Activated CD4-positive, alpha-beta T cell treated with anti-CD3 and anti-CD28 coated beads for 24 hours (primary cell): ENCODE measurements around the gene XPR1.

Source experiments
- DNase-seq, 2 donors: peaks; one replicate each; pipeline ENCODE4 v3.0.0-alpha.2; 2020; ENCODE audit warnings: low read depth in 2 of 2

Gene XPR1

GRCh38 chr1:180916771-180917170 is 284.9 kb downstream of the XPR1 start:
- no peak for DNase-seq

DNA sequence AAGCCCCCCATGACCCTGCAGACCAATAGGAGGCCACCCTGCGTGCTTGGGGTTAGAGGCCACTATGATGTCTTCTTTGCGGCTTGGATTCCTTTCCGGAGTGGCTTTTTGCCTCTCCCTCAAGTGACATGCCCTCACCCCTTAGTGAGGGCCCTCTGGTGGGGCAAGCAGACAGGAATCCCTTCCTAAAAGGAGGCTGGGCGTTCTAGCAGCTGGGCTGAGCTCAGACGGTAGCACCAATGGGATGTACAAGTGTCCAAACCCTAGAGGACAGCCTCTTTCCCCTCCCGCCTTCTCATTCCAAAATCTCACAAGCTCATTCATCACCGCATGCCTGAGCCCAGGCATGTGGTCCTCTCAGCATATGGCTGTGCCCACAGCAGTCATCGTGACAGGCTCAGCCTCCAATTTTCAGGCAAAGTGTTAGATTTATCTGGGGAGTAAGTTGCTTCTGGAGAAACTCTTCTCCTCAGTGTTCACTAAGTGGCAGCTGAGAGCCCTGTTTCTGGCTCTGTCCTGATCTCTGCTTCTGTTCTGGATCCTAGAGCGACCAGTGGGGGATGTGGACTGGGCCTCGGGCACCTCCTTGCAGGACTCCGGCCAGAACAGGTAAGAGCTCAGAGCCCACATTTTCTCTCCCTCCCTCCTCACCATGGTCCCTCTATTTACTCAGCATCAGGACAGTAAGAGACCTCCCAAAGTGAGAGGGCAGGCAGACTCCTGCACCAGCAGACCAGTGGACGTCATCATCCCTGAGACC is 285.7 kb downstream of the XPR1 start:
- DNase-seq: no peak

DNA sequence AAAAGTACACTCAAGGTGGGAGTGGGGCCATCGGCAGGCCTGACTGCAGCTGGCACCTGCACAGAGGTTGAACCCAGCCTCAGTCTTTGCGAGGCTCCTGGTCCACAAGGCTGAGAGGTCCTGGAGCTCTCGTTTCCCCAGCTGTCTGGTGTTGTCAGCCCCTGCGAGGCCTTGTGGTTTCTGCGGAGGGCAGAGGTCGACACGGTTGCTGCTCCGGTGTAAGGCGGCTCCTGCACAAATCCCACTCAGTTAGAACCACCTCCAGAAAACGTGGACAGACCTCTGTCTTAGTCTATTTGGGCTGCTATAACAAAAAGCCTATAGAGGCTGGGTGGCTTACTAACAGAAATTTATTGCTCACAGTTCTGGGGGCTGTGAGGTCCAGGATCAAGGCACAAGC is 286.7 kb downstream of the XPR1 start:
- DNase-seq: no peak

DNA sequence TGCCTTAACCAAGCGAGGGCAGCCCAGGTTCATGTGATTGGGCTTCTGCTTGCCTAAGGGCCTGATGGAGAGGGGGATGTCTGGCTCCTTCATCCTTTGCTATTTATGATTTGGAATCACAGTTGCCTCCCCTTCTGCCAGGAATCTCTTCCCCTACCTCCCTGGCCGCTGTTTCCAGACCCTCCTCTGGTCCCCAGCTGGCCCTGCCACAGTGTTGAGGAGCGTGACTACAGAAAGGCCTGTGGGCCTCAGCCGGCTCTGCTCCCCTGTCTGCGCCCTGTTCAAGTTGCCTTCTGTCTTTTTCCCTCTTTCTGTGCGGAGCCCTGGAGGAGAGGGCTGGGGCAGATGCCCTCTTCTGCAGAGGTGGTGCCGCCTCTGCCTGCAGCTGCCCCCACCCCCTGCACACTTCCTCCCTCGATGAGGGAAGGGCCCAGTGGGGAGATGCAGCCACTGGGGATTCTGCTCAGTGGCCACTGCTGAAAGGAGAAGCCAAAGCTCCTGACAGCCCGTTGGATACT is 287.4 kb downstream of the XPR1 start:
- no peak for DNase-seq

DNA sequence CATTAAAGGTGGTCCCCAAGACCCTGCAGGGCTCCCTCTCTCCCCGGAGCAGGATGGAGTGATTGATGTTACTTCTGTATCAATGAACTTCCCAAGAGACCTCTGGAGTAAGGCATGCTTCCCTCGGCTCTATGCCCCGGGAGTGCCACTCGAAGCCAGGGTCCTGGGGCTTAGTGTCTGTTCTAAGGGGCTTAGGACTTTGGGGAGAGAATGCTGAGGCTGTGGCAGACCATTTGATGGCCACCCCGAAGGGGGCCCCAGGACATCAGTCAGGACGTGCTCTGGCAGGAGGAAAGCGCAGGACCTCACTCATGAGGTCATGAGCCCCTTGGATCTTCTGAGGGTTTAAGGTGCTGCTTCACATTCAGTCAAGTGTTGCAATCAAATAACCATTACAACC is 288.4 kb downstream of the XPR1 start:
- DNase-seq: no peak

- DNase-seq: no peak
These were observed 288.9 kb downstream of the XPR1 start for GRCh38 chr1:180920702-180921101.

DNA sequence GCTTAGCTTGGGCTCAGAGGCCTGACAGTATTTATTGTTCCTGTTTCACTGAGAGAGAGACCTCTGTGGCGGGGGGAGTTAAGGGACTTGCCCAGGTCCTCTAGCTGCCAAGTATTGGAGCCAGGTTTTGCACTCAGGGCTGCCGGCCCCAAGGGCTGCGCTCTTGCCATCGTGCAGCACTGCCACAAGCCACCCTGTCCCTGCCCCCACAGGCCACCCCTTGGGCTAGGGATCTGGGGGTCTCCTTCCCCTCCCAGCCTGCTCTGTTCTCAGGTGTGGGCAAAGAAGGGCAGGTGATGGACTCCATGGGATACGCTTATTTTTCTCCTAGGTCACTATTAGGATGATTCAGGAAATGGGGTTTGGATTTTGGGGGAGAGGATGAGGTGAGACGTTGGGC is 289.6 kb downstream of the XPR1 start:
- no peak for DNase-seq

DNA sequence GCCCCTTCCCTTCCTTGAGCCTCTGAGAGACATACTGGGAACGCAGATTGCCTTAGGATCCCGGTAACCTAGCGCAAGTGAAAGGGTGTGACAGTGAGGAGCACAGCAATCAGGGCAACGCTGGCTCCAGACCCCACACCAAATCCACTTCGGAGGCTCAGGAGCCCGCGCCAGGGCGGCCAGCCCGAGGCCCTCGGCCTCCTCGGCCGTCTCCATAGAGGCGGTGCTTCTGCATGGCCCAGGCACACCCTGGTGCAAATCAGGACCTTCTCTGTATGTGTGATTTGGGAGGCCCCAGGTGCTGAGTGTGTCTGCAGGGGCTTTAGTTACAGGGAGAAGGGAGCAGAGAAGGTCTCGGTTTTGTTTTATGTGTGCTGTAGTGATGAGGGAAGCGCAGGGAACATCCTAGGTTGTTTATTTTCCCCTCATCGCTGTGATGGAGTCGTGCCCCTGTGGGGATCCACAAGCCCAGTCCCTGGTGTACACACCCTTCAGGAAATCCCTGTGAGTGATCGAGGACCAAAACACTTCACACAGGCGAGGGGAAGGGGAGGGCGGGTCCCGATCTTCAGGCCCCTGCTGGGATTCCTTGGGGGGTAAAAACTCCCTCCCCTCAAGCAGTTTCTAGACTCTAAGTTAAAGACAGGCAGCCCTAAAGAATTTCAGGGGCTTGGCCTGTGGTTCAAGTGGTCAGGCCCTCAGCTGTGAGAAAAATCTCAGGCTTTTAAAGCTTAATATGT is 290.2 kb downstream of the XPR1 start:
- no peak for DNase-seq

GRCh38 chr1:180922631-180923015 is 290.8 kb downstream of the XPR1 start:
- DNase-seq: no peak

- no peak for DNase-seq
These were observed 291.4 kb downstream of the XPR1 start for GRCh38 chr1:180923021-180923841.

DNA sequence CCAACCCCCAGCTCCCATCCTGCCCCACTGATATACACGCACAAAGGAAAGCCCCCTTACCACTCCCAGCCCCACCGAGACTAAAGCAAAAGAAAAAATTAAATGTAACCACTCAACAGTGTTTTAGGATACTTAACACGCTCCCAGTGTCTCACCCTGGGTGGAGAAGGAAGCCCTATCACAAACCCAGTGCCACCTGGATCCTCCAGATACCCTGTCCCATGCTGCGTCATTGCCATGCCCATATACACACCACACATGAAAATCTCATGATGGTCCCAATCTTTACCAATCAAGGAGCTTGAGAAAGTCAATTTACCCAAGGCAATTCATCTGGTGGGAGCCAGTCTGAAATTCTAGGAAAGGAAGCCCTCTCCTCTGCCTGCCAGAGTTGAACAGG is 292.1 kb downstream of the XPR1 start:
- no peak for DNase-seq

DNA sequence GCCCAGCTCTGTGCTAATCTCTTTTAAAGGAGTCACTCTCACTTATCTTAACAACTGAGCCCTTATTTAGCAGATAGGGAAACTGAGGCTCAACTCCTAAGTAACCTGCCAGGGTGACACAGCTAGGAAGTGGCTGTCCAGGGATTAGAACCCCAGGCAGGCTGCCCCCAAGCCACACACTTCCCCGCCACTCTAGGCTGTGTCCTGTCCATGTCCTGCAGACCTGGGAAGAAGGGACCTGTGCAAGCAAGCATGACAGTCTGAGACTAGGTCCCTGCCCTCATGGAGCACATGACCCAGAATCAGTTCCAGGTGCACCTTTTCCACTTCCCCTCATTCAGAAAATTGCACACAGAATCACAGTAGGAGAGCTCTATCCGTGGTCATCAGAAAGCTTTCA is 293.1 kb downstream of the XPR1 start:
- no peak for DNase-seq

- no peak for DNase-seq
These were observed 293.7 kb downstream of the XPR1 start for GRCh38 chr1:180925471-180926051.

DNA sequence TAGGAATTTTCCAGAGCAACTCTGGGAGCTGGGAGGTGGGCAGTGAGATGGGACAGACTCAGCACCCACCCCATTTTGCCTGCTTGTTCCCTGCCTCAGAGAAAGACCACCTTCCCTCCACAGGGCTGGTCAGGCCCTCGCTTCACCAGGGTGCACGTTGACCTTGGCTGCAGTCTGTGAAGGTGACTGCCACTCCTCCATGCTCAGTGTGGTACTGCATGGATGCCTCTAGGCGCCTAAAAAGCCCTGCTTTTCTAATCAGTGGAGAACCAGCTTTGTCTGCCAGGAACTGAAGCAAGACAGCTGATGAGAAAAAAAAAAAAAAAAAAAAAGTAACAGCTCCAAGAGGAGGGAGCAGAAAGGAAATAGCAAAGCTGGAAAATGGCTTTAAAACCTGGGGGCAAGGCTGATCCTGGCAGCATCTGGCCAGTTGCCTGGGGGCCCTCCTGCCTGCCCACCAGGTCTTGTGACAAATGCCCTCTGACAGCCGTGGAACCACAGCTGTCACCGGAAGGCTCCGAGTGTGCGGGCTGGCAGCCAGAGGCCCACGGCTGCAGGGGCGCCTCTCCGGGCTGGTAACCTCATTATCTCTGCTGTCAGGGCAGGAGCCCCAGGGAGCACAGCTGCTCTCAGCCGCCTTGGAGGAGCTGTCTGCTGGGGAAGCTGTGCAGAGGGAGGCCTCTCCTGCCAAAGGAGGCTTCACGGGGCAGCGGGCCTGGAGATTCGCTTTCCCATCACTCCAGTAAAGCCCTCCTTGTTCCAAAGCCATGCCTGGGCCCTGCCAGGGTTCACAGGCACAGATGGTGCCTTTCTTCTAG is 294.6 kb downstream of the XPR1 start:
- no peak for DNase-seq

DNA sequence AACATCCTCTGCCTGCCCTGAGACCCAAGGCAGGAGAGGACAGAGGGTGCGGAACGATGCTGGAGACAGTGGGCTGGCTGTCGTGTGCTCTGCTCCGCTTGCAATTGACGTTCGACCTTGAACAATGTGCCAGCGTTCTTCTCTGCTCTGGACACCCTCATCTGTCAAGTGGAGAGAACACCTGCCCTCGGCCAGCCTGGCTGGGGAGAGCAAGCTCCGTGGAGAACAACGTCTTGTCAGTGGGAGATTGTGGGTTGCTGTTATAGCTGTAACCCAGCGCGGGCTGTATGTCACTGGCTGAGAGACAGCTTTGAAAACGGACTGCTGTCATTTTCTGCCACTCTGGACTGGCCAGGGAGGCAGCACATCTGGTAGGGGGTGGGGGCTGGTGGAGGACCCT is 295.5 kb downstream of the XPR1 start:
- no peak for DNase-seq

- no peak for DNase-seq
These were observed 296.0 kb downstream of the XPR1 start for GRCh38 chr1:180927841-180928240.

DNA sequence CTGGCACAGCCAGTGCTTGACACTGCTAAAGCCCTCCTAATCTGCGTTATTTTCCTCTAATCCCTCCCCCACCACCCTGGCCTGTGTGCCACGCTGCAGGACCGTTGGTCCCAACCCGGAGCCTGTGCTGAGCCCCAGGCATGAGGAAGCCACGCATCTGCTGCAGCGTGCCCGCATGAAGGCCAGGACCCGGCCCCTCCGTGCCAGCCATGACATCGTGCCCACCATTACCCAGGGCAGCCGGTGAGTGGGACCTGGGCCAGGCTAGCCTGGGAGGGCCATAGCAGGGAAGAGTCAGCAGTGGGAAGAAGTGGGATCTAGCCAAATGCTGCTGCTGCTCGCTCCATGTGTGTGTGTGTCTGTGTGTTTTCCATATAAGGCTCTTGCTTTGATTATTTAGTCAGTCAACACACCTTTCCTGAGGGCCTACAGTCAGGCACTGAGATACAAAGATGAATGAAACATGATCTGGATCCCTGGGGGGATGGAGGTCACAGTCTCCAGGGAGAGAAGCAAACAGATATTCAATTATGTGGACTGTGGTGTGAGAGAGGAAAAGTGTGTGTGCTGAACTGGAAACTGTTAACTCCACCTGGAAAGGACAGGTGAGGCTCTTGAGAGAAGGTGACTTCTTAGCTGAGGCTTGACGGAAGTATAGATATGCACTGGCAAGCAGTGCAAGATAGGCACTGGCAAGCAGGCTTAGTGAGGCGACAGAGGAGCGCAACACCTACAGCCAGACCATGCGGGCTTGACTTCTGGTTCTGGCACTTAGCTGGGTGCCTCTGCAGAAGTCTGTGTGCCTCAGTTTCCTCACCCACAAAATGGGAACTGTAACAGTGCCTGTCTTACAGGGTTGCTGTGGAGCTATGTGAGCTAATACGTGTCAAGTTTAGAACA is 296.8 kb downstream of the XPR1 start:
- no peak for DNase-seq

DNA sequence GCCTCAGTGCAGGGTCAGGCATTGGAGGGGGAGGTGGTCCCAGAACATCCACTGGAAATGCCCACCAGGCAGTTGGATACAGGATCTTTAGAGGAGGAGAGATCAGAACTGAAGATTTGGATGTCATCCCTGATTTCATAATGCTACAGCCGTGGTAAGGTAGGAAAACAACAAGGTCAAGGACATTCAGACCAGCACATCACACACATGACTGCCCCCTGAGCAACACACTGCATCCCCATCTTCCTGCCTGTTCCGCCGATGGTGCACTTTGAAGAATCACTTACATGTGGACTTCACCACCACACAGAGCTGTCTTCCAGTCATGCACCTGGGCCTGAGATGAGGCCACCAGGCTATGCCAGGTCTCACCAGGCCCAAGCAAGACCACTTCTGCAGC is 297.6 kb downstream of the XPR1 start:
- DNase-seq: no peak

DNA sequence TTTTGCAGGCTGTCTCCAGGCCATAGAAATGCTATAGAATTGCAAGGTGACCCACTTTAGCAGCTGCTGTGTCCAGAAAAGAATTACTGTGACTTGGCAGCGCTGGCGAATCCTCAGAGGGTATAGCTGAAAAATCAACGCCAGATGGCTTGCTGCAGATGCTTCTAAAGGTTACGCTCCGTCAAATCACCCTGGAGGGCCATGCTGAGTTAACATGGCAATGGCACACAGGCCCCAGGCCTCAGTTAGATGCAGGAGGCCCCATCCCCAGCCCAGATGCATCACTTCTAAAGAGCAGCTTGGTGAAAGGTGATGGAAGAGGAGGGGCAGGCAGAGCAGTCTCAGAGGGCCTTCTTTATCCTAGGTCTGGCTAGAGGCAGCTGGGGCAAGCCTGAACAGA is 298.9 kb downstream of the XPR1 start:
- no peak for DNase-seq

DNA sequence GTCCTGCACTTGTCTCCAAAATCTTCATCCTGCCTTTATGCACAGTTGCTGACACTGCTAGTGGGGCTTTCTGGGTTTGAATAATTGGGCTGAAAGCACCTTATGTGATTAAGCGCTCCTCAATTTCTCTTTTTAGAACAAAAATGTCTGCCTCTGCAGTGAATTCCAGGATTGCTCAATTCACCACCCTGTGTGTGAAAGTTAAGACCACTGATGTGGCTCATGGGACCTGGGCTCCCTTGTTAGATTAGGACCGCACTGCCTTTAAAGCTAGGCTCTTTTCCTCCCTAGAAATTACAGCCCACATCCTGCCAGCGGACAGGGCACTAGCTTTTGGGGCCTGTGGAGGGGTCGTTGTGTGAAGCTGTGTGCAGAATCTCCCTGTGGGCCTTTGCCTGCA is 299.7 kb downstream of the XPR1 start:
- no peak for DNase-seq
